Mucosa of rectum (tissue), 2 donors: Measurements from ENCODE around the gene ZP3.
A peak's percentile ranks its signal among the peaks of the same experiment; 100 is the strongest.
"Not testable (repeated sequence)": the region's sequence is repeated elsewhere in the genome, so short reads cannot be mapped to it uniquely, and the experiment has no call there.

Experiments
- H3K27ac ChIP-seq, 2 donors: one replicate each; pipeline ENCODE4 v1.7.0; 2013; ENCODE audit warnings: inconsistent platforms in 2 of 2, low read depth in 2 of 2, low read length in 2 of 2
- H3K27me3 ChIP-seq, 2 donors: one replicate each; pipeline ENCODE4 v1.7.0; 2013; ENCODE audit warnings: low read length in 2 of 2; ENCODE audit not compliant: control insufficient read depth in 2 of 2, insufficient read depth in 2 of 2
- H3K36me3 ChIP-seq, 2 donors: one replicate each; pipeline ENCODE4 v1.7.0; 2013; ENCODE audit warnings: low read length in 2 of 2; ENCODE audit not compliant: control insufficient read depth in 2 of 2, insufficient read depth in 2 of 2
- H3K4me1 ChIP-seq, 2 donors: one replicate each; pipeline ENCODE4 v1.7.0; 2013; ENCODE audit warnings: low read length in 2 of 2, mild to moderate bottlenecking in 1 of 2; ENCODE audit not compliant: control insufficient read depth in 2 of 2, insufficient read depth in 2 of 2
- H3K4me3 ChIP-seq, 2 donors: one replicate each; pipeline ENCODE4 v1.7.0; 2013; ENCODE audit warnings: low read length in 2 of 2
- H3K9ac ChIP-seq, 2 donors: one replicate each; pipeline ENCODE4 v1.7.0; 2013; ENCODE audit warnings: low read length in 2 of 2, low read depth in 1 of 2, mild to moderate bottlenecking in 1 of 2
- H3K9me3 ChIP-seq, 2 donors: one replicate each; pipeline ENCODE4 v1.7.0; 2013; ENCODE audit warnings: low read length in 2 of 2; ENCODE audit not compliant: control insufficient read depth in 2 of 2
- donor health status: healthy.
- donor health status: Normal muscosa, but diverticular disease.

The ZP3 gene

GRCh38 chr7:76464959-76465358 lies 40.2 kb downstream of the ZP3 start:
- not testable (repeated sequence) for H3K27ac ChIP-seq, H3K4me3 ChIP-seq, H3K36me3 ChIP-seq, H3K9me3 ChIP-seq, H3K4me1 ChIP-seq, H3K9ac ChIP-seq, H3K27me3 ChIP-seq

GRCh38 chr7:76465950-76466349 lies 41.2 kb downstream of the ZP3 start:
- not testable (repeated sequence) for H3K27me3 ChIP-seq, H3K4me3 ChIP-seq, H3K9ac ChIP-seq, H3K36me3 ChIP-seq, H3K27ac ChIP-seq, H3K4me1 ChIP-seq, H3K9me3 ChIP-seq

GRCh38 chr7:76467743-76468404 lies 43.1 kb downstream of the ZP3 start:
- not testable (repeated sequence) for H3K9ac ChIP-seq, H3K9me3 ChIP-seq
- H3K27ac ChIP-seq = peak overlapping the region; percentile 6 to 16

GRCh38 chr7:76471556-76472221 lies 46.9 kb downstream of the ZP3 start:
- not testable (repeated sequence) for H3K27ac ChIP-seq, H3K36me3 ChIP-seq

More at GRCh38 chr7:76467743-76468404, 43.1 kb downstream of the ZP3 start:
- not testable (repeated sequence) for H3K27me3 ChIP-seq, H3K36me3 ChIP-seq, H3K4me3 ChIP-seq, H3K4me1 ChIP-seq

GRCh38 chr7:76473097-76473496 lies 48.3 kb downstream of the ZP3 start:
- not testable (repeated sequence) for H3K36me3 ChIP-seq, H3K9me3 ChIP-seq, H3K4me1 ChIP-seq, H3K4me3 ChIP-seq, H3K9ac ChIP-seq, H3K27ac ChIP-seq, H3K27me3 ChIP-seq

More at GRCh38 chr7:76471556-76472221, 46.9 kb downstream of the ZP3 start:
- not testable (repeated sequence) for H3K9me3 ChIP-seq, H3K9ac ChIP-seq, H3K4me1 ChIP-seq, H3K27me3 ChIP-seq, H3K4me3 ChIP-seq

GRCh38 chr7:76476280-76476679 lies 51.5 kb downstream of the ZP3 start:
- H3K9me3 ChIP-seq, H3K4me3 ChIP-seq, H3K27ac ChIP-seq, H3K27me3 ChIP-seq, H3K9ac ChIP-seq, H3K36me3 ChIP-seq, H3K4me1 ChIP-seq: not testable (repeated sequence)

GRCh38 chr7:76476742-76477474 lies 52.2 kb downstream of the ZP3 start:
- not testable (repeated sequence) for H3K9ac ChIP-seq, H3K36me3 ChIP-seq, H3K27ac ChIP-seq, H3K4me1 ChIP-seq, H3K4me3 ChIP-seq, H3K27me3 ChIP-seq, H3K9me3 ChIP-seq

GRCh38 chr7:76479628-76480027 lies 54.9 kb downstream of the ZP3 start:
- H3K4me3 ChIP-seq, H3K9me3 ChIP-seq, H3K27ac ChIP-seq, H3K27me3 ChIP-seq, H3K9ac ChIP-seq, H3K4me1 ChIP-seq: not testable (repeated sequence)
- peaks cover 0 to 12% of the 10 kb centered on the region in 2 donors for H3K36me3 ChIP-seq

- not testable (repeated sequence) for H3K9me3 ChIP-seq, H3K4me3 ChIP-seq, H3K27me3 ChIP-seq, H3K27ac ChIP-seq, H3K9ac ChIP-seq, H3K4me1 ChIP-seq
- peaks cover 0 to 12% of the 10 kb centered on the region in 2 donors for H3K36me3 ChIP-seq
Observed at GRCh38 chr7:76480403-76481253, 55.9 kb downstream of the ZP3 start.

GRCh38 chr7:76482660-76483059 lies 57.9 kb downstream of the ZP3 start:
- H3K9ac ChIP-seq = not testable (repeated sequence)

More at GRCh38 chr7:76482660-76483059, 57.9 kb downstream of the ZP3 start:
- not testable (repeated sequence) for H3K27ac ChIP-seq, H3K27me3 ChIP-seq, H3K4me3 ChIP-seq, H3K4me1 ChIP-seq, H3K9me3 ChIP-seq
- H3K36me3 ChIP-seq = peaks cover 0 to 12% of the 10 kb centered on the region in 2 donors
